HG02852 (cell line): ENCODE results near the gene ACYP2.
"Not testable (repeated sequence)": the region's sequence is repeated elsewhere in the genome, so short reads cannot be mapped to it uniquely, and the experiment has no call there.

Experiments
- ATAC-seq: cut with Tn5 transposase; IDR thresholded peaks from one replicate; pipeline ENCODE4 v1.9.1; 2021; ENCODE audit warnings: mild to moderate bottlenecking, moderate library complexity; ENCODE audit not compliant: unreplicated experiment

The ACYP2 gene

GRCh38 chr2:54313147-54313546 lies 197.7 kb downstream of the ACYP2 start:
- ATAC-seq, result no peak

- no peak for ATAC-seq
These were observed 202.6 kb downstream of the ACYP2 start for GRCh38 chr2:54317973-54318372.

- no peak for ATAC-seq
These were observed 203.4 kb downstream of the ACYP2 start for GRCh38 chr2:54318821-54319220.

- no peak for ATAC-seq
These were observed 205.6 kb downstream of the ACYP2 start for GRCh38 chr2:54321047-54321446.

- not testable (repeated sequence) for ATAC-seq
These were observed 209.1 kb downstream of the ACYP2 start for GRCh38 chr2:54324517-54324916.

GRCh38 chr2:54325148-54325547 lies 209.7 kb downstream of the ACYP2 start:
- no peak for ATAC-seq

GRCh38 chr2:54329482-54330161 lies 214.2 kb downstream of the ACYP2 start:
- ATAC-seq, result no peak

GRCh38 chr2:54330162-54330925 lies 214.9 kb downstream of the ACYP2 start:
- peak; percentile 98 for ATAC-seq

GRCh38 chr2:54330926-54331835 lies 215.8 kb downstream of the ACYP2 start:
- peak; percentile 7 for ATAC-seq

- no peak for ATAC-seq
These were observed 217.0 kb downstream of the ACYP2 start for GRCh38 chr2:54332386-54332785.

GRCh38 chr2:54336136-54336976 lies 220.9 kb downstream of the ACYP2 start:
- ATAC-seq, result no peak

- ATAC-seq, result no peak
These were observed 221.5 kb downstream of the ACYP2 start for GRCh38 chr2:54336977-54337255.

GRCh38 chr2:54341656-54342055 lies 226.2 kb downstream of the ACYP2 start:
- ATAC-seq, result no peak

GRCh38 chr2:54342603-54343002 lies 227.2 kb downstream of the ACYP2 start:
- ATAC-seq, result no peak

- ATAC-seq, result no peak
These were observed 232.2 kb downstream of the ACYP2 start for GRCh38 chr2:54347622-54348021.

GRCh38 chr2:54348646-54349045 lies 233.2 kb downstream of the ACYP2 start:
- ATAC-seq, result no peak

GRCh38 chr2:54350426-54350825 lies 235.0 kb downstream of the ACYP2 start:
- no peak for ATAC-seq

- ATAC-seq, result no peak
These were observed 237.8 kb downstream of the ACYP2 start for GRCh38 chr2:54353216-54353615.
